Measurements from ENCODE around the gene GPD2.

Gene GPD2

GRCh38 chr2:156465573-156465972, 29.4 kb downstream of the GPD2 start:
- WGBS (ENCODE audit: extremely low coverage, insufficient coverage, insufficient read length), result no CpG with 5 or more reads among the region's 2 CpGs
- no peak overlapping the region for H3K4me3 ChIP-seq (ENCODE audit: low read depth, low read length)
- H3K14ac ChIP-seq (ENCODE audit: low read length), result no peak overlapping the region
- H2BK12ac ChIP-seq (ENCODE audit: low read length), result no peak overlapping the region
- no peak for DNase-seq
- H3K23ac ChIP-seq (ENCODE audit: low read length), result no peak overlapping the region
- H3K79me1 ChIP-seq (ENCODE audit: low read length), result no peaks in the 10 kb centered on the region
- H2AFZ ChIP-seq (ENCODE audit: insufficient read depth, low read length, poor library complexity), result no peak overlapping the region
- no peak overlapping the region for H4K91ac ChIP-seq (ENCODE audit: low read depth, low read length)
- no peak overlapping the region for H3K27ac ChIP-seq (ENCODE audit: low read depth, low read length)
- no peak overlapping the region for H4K8ac ChIP-seq (ENCODE audit: low read depth, low read length)
- no peaks in the 10 kb centered on the region for H3K27me3 ChIP-seq (ENCODE audit: insufficient read depth, low read length)
- H2BK5ac ChIP-seq (ENCODE audit: low read depth, low read length, poor library complexity), result no peak overlapping the region
- no peaks in the 10 kb centered on the region for H3K36me3 ChIP-seq (ENCODE audit: control insufficient read depth in 1 of 2, insufficient read depth in 2 of 2, low read length in 2 of 2)
- no peaks in the 10 kb centered on the region for H3K79me2 ChIP-seq (ENCODE audit: control insufficient read depth, insufficient read depth, low read length, poor library complexity)
- H3K4me1 ChIP-seq (ENCODE audit: control insufficient read depth in 1 of 2, insufficient read depth in 2 of 2, low read length in 2 of 2), result no peaks in the 10 kb centered on the region
- no peaks in the 10 kb centered on the region for H3K9me3 ChIP-seq (ENCODE audit: insufficient read depth, low read depth, low read length)
- no peak overlapping the region for H3K4ac ChIP-seq (ENCODE audit: low read depth, low read length)
- H2BK120ac ChIP-seq (ENCODE audit: insufficient read depth, low read length, poor library complexity), result no peak overlapping the region
- no peak overlapping the region for H2AK5ac ChIP-seq (ENCODE audit: low read length)
- H3K9ac ChIP-seq (ENCODE audit: low read length), result no peak overlapping the region
- no peak overlapping the region for H3K18ac ChIP-seq (ENCODE audit: low read length)
- no peak overlapping the region for H3K4me2 ChIP-seq (ENCODE audit: low read length)
- no peak overlapping the region for H4K12ac ChIP-seq (ENCODE audit: low read depth, low read length)

- no CpG with 5 or more reads among the region's 3 CpGs for WGBS (ENCODE audit: extremely low coverage, insufficient coverage, insufficient read length)
Observed at GRCh38 chr2:156466739-156467405, 30.7 kb downstream of the GPD2 start.

GRCh38 chr2:156470975-156471583, 34.9 kb downstream of the GPD2 start:
- Histone ChIP-seq H3K4me1 (ENCODE audit: control insufficient read depth in 1 of 2, insufficient read depth in 2 of 2, low read length in 2 of 2) (peaks cover 0 to 3% of the 10 kb centered on the region in 2 experiments), H3K9me3 (ENCODE audit: insufficient read depth, low read depth, low read length) (no peaks in the 10 kb centered on the region), H3K14ac (ENCODE audit: low read length) (no peak overlapping the region), H4K8ac (ENCODE audit: low read depth, low read length) (no peak overlapping the region), H3K27me3 (ENCODE audit: insufficient read depth, low read length) (no peaks in the 10 kb centered on the region), H2BK5ac (ENCODE audit: low read depth, low read length, poor library complexity) (no peak overlapping the region), H3K9ac (ENCODE audit: low read length) (no peak overlapping the region), H3K36me3 (ENCODE audit: control insufficient read depth in 1 of 2, insufficient read depth in 2 of 2, low read length in 2 of 2) (no peaks in the 10 kb centered on the region), H3K4me2 (ENCODE audit: low read length) (no peak overlapping the region), H3K23ac (ENCODE audit: low read length) (no peak overlapping the region), H3K27ac (ENCODE audit: low read depth, low read length) (no peak overlapping the region), H4K91ac (ENCODE audit: low read depth, low read length) (no peak overlapping the region), H4K12ac (ENCODE audit: low read depth, low read length) (no peak overlapping the region), H2AK5ac (ENCODE audit: low read length) (no peak overlapping the region), H2AFZ (ENCODE audit: insufficient read depth, low read length, poor library complexity) (no peak overlapping the region), H2BK12ac (ENCODE audit: low read length) (no peak overlapping the region), H2BK120ac (ENCODE audit: insufficient read depth, low read length, poor library complexity) (no peak overlapping the region), H3K4ac (ENCODE audit: low read depth, low read length) (no peak overlapping the region), H3K79me2 (ENCODE audit: control insufficient read depth, insufficient read depth, low read length, poor library complexity) (no peaks in the 10 kb centered on the region), H3K4me3 (ENCODE audit: low read depth, low read length) (no peak overlapping the region), H3K18ac (ENCODE audit: low read length) (no peak overlapping the region), H3K79me1 (ENCODE audit: low read length) (no peaks in the 10 kb centered on the region)
- no CpG with 5 or more reads among the region's 8 CpGs for WGBS (ENCODE audit: extremely low coverage, insufficient coverage, insufficient read length)
- DNase-seq, result no peak

More at GRCh38 chr2:156466739-156467405, 30.7 kb downstream of the GPD2 start:
- H4K8ac ChIP-seq (ENCODE audit: low read depth, low read length), result no peak overlapping the region
- H3K4ac ChIP-seq (ENCODE audit: low read depth, low read length), result no peak overlapping the region
- no peak overlapping the region for H2AK5ac ChIP-seq (ENCODE audit: low read length)
- H2BK120ac ChIP-seq (ENCODE audit: insufficient read depth, low read length, poor library complexity), result no peak overlapping the region
- H3K14ac ChIP-seq (ENCODE audit: low read length), result no peak overlapping the region
- no peak overlapping the region for H4K91ac ChIP-seq (ENCODE audit: low read depth, low read length)
- H2BK5ac ChIP-seq (ENCODE audit: low read depth, low read length, poor library complexity), result no peak overlapping the region
- H3K27ac ChIP-seq (ENCODE audit: low read depth, low read length), result no peak overlapping the region
- H3K27me3 ChIP-seq (ENCODE audit: insufficient read depth, low read length), result no peaks in the 10 kb centered on the region
- no peaks in the 10 kb centered on the region for H3K9me3 ChIP-seq (ENCODE audit: insufficient read depth, low read depth, low read length)
- no peaks in the 10 kb centered on the region for H3K79me1 ChIP-seq (ENCODE audit: low read length)
- no peak for DNase-seq
- H3K18ac ChIP-seq (ENCODE audit: low read length), result no peak overlapping the region
- H3K4me2 ChIP-seq (ENCODE audit: low read length), result no peak overlapping the region
- H3K79me2 ChIP-seq (ENCODE audit: control insufficient read depth, insufficient read depth, low read length, poor library complexity), result no peaks in the 10 kb centered on the region
- no peak overlapping the region for H3K23ac ChIP-seq (ENCODE audit: low read length)
- H2AFZ ChIP-seq (ENCODE audit: insufficient read depth, low read length, poor library complexity), result no peak overlapping the region
- H3K4me3 ChIP-seq (ENCODE audit: low read depth, low read length), result no peak overlapping the region
- H3K36me3 ChIP-seq (ENCODE audit: control insufficient read depth in 1 of 2, insufficient read depth in 2 of 2, low read length in 2 of 2), result no peaks in the 10 kb centered on the region
- no peak overlapping the region for H3K9ac ChIP-seq (ENCODE audit: low read length)
- H3K4me1 ChIP-seq (ENCODE audit: control insufficient read depth in 1 of 2, insufficient read depth in 2 of 2, low read length in 2 of 2), result no peaks in the 10 kb centered on the region
- no peak overlapping the region for H2BK12ac ChIP-seq (ENCODE audit: low read length)
- H4K12ac ChIP-seq (ENCODE audit: low read depth, low read length), result no peak overlapping the region

- Histone ChIP-seq H2AFZ (ENCODE audit: insufficient read depth, low read length, poor library complexity) (no peak overlapping the region), H3K4me1 (ENCODE audit: control insufficient read depth in 1 of 2, insufficient read depth in 2 of 2, low read length in 2 of 2) (peaks cover 0 to 3% of the 10 kb centered on the region in 2 experiments)
- no peak for DNase-seq
Observed at GRCh38 chr2:156471762-156472161, 35.6 kb downstream of the GPD2 start.

More at GRCh38 chr2:156471762-156472161, 35.6 kb downstream of the GPD2 start:
- H3K9me3 ChIP-seq (ENCODE audit: insufficient read depth, low read depth, low read length), result no peaks in the 10 kb centered on the region
- no peaks in the 10 kb centered on the region for H3K27me3 ChIP-seq (ENCODE audit: insufficient read depth, low read length)
- H2BK5ac ChIP-seq (ENCODE audit: low read depth, low read length, poor library complexity), result no peak overlapping the region
- no peak overlapping the region for H3K9ac ChIP-seq (ENCODE audit: low read length)
- H4K12ac ChIP-seq (ENCODE audit: low read depth, low read length), result no peak overlapping the region
- H3K14ac ChIP-seq (ENCODE audit: low read length), result no peak overlapping the region
- H3K18ac ChIP-seq (ENCODE audit: low read length), result no peak overlapping the region
- H3K27ac ChIP-seq (ENCODE audit: low read depth, low read length), result no peak overlapping the region
- H4K91ac ChIP-seq (ENCODE audit: low read depth, low read length), result no peak overlapping the region
- no peaks in the 10 kb centered on the region for H3K79me1 ChIP-seq (ENCODE audit: low read length)
- no peak overlapping the region for H3K4me2 ChIP-seq (ENCODE audit: low read length)
- no peak overlapping the region for H3K4me3 ChIP-seq (ENCODE audit: low read depth, low read length)
- H2BK120ac ChIP-seq (ENCODE audit: insufficient read depth, low read length, poor library complexity), result no peak overlapping the region
- no peak overlapping the region for H2BK12ac ChIP-seq (ENCODE audit: low read length)
- no peaks in the 10 kb centered on the region for H3K36me3 ChIP-seq (ENCODE audit: control insufficient read depth in 1 of 2, insufficient read depth in 2 of 2, low read length in 2 of 2)
- no peak overlapping the region for H3K4ac ChIP-seq (ENCODE audit: low read depth, low read length)
- H2AK5ac ChIP-seq (ENCODE audit: low read length), result no peak overlapping the region
- H4K8ac ChIP-seq (ENCODE audit: low read depth, low read length), result no peak overlapping the region
- no peaks in the 10 kb centered on the region for H3K79me2 ChIP-seq (ENCODE audit: control insufficient read depth, insufficient read depth, low read length, poor library complexity)
- no peak overlapping the region for H3K23ac ChIP-seq (ENCODE audit: low read length)
